K562 (cell line): Measurements from ENCODE around the gene RHOV. TPM values are rescaled to one million over a fixed set of nuclear protein-coding genes. Genes with fewer than 3 reads are reported as not detected.

Experiments used
- BMI1 ChIP-seq: fragments of 150-350 bp; IDR thresholded peaks from 2 replicates; pipeline ENCODE4 v1.6.1; 2014; ENCODE audit warnings: low read length
- GATAD2B ChIP-seq: fragments of 450-650 bp; IDR thresholded peaks from 2 replicates; pipeline ENCODE4 v1.6.1; 2017; ENCODE audit warnings: mild to moderate bottlenecking, borderline replicate concordance
- ILK ChIP-seq: fragments of 450-650 bp; IDR thresholded peaks from 2 replicates; pipeline ENCODE4 v1.6.1; 2016; ENCODE audit warnings: missing genetic modification characterization, low read depth, mild to moderate bottlenecking, missing compliant biosample characterization, moderate library complexity, borderline replicate concordance
- KDM5B ChIP-seq: fragments of 200-600 bp; sonication (generic); IDR thresholded peaks from 2 replicates; pipeline ENCODE4 v1.6.1; 2012; ENCODE audit warnings: low read depth, mild to moderate bottlenecking, moderate library complexity, low read length, control low read depth, inconsistent platforms; ENCODE audit not compliant: insufficient replicate concordance
- LEF1 ChIP-seq: fragments of 450-650 bp; IDR thresholded peaks from 2 replicates; pipeline ENCODE4 v1.6.1; 2016; ENCODE audit warnings: mild to moderate bottlenecking
- MAFF ChIP-seq: IDR thresholded peaks from 2 replicates; pipeline ENCODE4 v1.6.1; 2012; ENCODE audit warnings: low read length, improper control_type of control experiment
- PHB2 ChIP-seq: fragments of 450-650 bp; IDR thresholded peaks from 2 replicates; pipeline ENCODE4 v1.6.1; 2017; ENCODE audit warnings: low read depth
- RAD51 ChIP-seq: fragments of 450-650 bp; IDR thresholded peaks from 2 replicates; pipeline ENCODE4 v1.7.1; 2016; ENCODE audit warnings: low read depth, mild to moderate bottlenecking, borderline replicate concordance
- RBM17 ChIP-seq: fragments of 200-400 bp; formaldehyde crosslinking; IDR thresholded peaks from 2 replicates; pipeline ENCODE4 v1.6.1; 2017; ENCODE audit warnings: low read depth, mild to moderate bottlenecking, low read length, borderline replicate concordance
- SAFB ChIP-seq: fragments of 200-400 bp; formaldehyde crosslinking; IDR thresholded peaks from 2 replicates; pipeline ENCODE4 v1.6.1; 2017; ENCODE audit warnings: low read depth, low read length, borderline replicate concordance
- SIN3A ChIP-seq, 2 experiments: fragments of 150-350 bp in 1 of 2; IDR thresholded peaks; 2 replicates each; pipeline ENCODE4 v1.6.1; 2011 to 2016; ENCODE audit warnings: borderline replicate concordance in 2 of 2, low read depth in 2 of 2, low read length in 2 of 2, mild to moderate bottlenecking in 2 of 2, moderate library complexity in 2 of 2; ENCODE audit not compliant: control insufficient read depth in 1 of 2
- SLC30A9 ChIP-seq: fragments of 250-450 bp; sonication (Bioruptor Pico); IDR thresholded peaks from 2 replicates; pipeline ENCODE4 v1.8.0; 2022; ENCODE audit warnings: mild to moderate bottlenecking, moderate library complexity
- SMARCA4 ChIP-seq: fragments of 450-650 bp; IDR thresholded peaks from 2 replicates; pipeline ENCODE4 v1.6.1; 2016
- TEAD4 ChIP-seq, 2 experiments: sonication (generic) in 1 of 2; formaldehyde crosslinking in 1 of 2; IDR thresholded peaks; 2 replicates each; pipeline versions ENCODE4 v1.6.1 to v1.8.0; 2012 to 2022; ENCODE audit warnings: borderline replicate concordance in 1 of 2, inconsistent platforms in 1 of 2, low read length in 1 of 2, mild to moderate bottlenecking in 1 of 2, missing genetic modification reagents in 1 of 2
- XRCC4 ChIP-seq: IDR thresholded peaks from one replicate; pipeline ENCODE4 v1.6.1; 2011; ENCODE audit not compliant: insufficient read depth, insufficient read length; ENCODE audit errors: extremely low read depth
- polyA plus RNA-seq, 8 experiments: library from polyadenylated mRNA; depleted of rRNA in 4 of 8; stranded (reverse) in 5 of 8; unstranded in 3 of 8; fragments of >200 nt; fragmentation: Nextera tagmentation in 2 of 8; fragmentation: Illumina TruSeq in 1 of 8; extraction: Ambion mirVana in 2 of 8; extraction: Trizol in 1 of 8; gene quantifications; 2 replicates each; pipeline versions ENCODE4 v1.2.1 to v1.2.3, GENCODE V29; 2011 to 2014; ENCODE audit warnings: inconsistent platforms in 1 of 8, missing spikeins in 1 of 8
- total RNA-seq, 7 experiments: library from RNA; depleted of rRNA in 6 of 7; stranded (reverse); fragments of >200 nt in 6 of 7; fragmentation: Illumina TruSeq in 2 of 7; extraction: Trizol in 2 of 7; gene quantifications; 2 replicates each; pipeline versions ENCODE4 v1.2.1 to v1.2.3, GENCODE V29; 2011 to 2021; ENCODE audit warnings: low replicate concordance in 1 of 7
- TF ChIP-seq, protein P1 (sequence below): fragments of 450-650 bp; IDR thresholded peaks from 2 replicates; pipeline ENCODE4 v1.7.1; 2018; ENCODE audit warnings: mild to moderate bottlenecking, low read depth; ENCODE audit not compliant: partially characterized antibody
- TF ChIP-seq, protein P2 (sequence below): sonication (generic); formaldehyde crosslinking; IDR thresholded peaks from 2 replicates; pipeline ENCODE4 v1.8.0; 2023; ENCODE audit warnings: missing genetic modification reagents, mild to moderate bottlenecking, borderline replicate concordance
- TF ChIP-seq, protein P3 (sequence below): fragments of 250-450 bp; sonication (Bioruptor Pico); IDR thresholded peaks from 2 replicates; pipeline ENCODE4 v1.5.0; 2021

Gene RHOV
- total and polyA plus RNA-seq, 9 of the 15 experiments (the other 6 are each of a cell fraction or from before 2014, with no cell fraction given), result 0.08 to 2.0 (median 1.1) TPM

DNA sequence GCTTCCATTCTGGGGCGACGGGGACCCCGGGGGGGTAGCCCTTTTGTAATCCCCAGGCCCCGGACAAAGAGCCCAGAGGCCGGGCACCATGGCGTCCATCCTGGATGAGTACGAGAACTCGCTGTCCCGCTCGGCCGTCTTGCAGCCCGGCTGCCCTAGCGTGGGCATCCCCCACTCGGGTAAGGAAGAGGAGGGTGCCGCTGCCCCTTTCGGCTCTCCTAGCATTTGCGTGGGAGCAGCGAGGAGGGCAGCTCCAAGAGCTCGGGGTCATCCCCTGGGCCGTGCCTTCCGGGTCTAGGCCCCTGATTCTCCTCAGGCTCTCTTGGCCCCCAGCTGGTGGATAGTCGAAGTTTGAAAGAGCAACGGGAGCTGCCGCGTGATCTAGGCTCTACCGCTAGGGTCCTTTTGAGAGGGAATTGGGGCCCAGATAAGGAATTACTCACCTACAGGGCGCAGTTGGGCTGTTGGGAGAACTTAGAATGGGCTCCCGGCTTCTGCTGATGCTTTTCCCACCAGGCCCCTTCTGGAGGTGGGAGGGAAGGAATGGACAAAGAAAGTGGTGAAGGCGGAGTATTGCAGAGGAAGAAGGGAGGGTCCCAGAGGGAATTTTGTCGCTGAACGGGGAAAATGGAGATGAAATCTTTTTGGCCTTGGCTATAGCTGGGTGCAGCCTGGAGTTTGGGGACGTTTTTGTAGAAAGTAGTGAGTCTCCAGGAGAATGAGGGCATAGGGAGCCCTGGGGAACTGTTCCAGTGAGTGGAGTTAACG is 20.8 kb upstream of the RHOV start (continued):
- TF ChIP-seq XRCC4, result no peak
- peak; percentile 15 for TF ChIP-seq KDM5B
- no peak for TF ChIP-seq PHB2
- no peak for TF ChIP-seq MAFF
- TF ChIP-seq, protein P1, sequence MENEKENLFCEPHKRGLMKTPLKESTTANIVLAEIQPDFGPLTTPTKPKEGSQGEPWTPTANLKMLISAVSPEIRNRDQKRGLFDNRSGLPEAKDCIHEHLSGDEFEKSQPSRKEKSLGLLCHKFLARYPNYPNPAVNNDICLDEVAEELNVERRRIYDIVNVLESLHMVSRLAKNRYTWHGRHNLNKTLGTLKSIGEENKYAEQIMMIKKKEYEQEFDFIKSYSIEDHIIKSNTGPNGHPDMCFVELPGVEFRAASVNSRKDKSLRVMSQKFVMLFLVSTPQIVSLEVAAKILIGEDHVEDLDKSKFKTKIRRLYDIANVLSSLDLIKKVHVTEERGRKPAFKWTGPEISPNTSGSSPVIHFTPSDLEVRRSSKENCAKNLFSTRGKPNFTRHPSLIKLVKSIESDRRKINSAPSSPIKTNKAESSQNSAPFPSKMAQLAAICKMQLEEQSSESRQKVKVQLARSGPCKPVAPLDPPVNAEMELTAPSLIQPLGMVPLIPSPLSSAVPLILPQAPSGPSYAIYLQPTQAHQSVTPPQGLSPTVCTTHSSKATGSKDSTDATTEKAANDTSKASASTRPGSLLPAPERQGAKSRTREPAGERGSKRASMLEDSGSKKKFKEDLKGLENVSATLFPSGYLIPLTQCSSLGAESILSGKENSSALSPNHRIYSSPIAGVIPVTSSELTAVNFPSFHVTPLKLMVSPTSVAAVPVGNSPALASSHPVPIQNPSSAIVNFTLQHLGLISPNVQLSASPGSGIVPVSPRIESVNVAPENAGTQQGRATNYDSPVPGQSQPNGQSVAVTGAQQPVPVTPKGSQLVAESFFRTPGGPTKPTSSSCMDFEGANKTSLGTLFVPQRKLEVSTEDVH, result no peak
- peak; percentile 55 for TF ChIP-seq SMARCA4
- peak; percentile 35 to 71; a peak in 2 of 4 replicates for TF ChIP-seq SIN3A (IDR thresholded peaks at IDR 0.05; ENCODE audit: borderline replicate concordance in 2 of 2, control insufficient read depth in 1 of 2, low read depth in 2 of 2, low read length in 2 of 2)
- peak; percentile 12; the same call in 1 of the 2 replicates for TF ChIP-seq TEAD4 (IDR thresholded peaks at IDR 0.05; ENCODE audit: low read length)
- no peak for TF ChIP-seq TEAD4 (CRISPR knock-in tag; IDR thresholded peaks at IDR 0.05; ENCODE audit: borderline replicate concordance)
- TF ChIP-seq RBM17, result no peak
- TF ChIP-seq LEF1, result no peak
- TF ChIP-seq RAD51, result no peak; the same call in 1 of the 2 replicates
- TF ChIP-seq, protein P2, sequence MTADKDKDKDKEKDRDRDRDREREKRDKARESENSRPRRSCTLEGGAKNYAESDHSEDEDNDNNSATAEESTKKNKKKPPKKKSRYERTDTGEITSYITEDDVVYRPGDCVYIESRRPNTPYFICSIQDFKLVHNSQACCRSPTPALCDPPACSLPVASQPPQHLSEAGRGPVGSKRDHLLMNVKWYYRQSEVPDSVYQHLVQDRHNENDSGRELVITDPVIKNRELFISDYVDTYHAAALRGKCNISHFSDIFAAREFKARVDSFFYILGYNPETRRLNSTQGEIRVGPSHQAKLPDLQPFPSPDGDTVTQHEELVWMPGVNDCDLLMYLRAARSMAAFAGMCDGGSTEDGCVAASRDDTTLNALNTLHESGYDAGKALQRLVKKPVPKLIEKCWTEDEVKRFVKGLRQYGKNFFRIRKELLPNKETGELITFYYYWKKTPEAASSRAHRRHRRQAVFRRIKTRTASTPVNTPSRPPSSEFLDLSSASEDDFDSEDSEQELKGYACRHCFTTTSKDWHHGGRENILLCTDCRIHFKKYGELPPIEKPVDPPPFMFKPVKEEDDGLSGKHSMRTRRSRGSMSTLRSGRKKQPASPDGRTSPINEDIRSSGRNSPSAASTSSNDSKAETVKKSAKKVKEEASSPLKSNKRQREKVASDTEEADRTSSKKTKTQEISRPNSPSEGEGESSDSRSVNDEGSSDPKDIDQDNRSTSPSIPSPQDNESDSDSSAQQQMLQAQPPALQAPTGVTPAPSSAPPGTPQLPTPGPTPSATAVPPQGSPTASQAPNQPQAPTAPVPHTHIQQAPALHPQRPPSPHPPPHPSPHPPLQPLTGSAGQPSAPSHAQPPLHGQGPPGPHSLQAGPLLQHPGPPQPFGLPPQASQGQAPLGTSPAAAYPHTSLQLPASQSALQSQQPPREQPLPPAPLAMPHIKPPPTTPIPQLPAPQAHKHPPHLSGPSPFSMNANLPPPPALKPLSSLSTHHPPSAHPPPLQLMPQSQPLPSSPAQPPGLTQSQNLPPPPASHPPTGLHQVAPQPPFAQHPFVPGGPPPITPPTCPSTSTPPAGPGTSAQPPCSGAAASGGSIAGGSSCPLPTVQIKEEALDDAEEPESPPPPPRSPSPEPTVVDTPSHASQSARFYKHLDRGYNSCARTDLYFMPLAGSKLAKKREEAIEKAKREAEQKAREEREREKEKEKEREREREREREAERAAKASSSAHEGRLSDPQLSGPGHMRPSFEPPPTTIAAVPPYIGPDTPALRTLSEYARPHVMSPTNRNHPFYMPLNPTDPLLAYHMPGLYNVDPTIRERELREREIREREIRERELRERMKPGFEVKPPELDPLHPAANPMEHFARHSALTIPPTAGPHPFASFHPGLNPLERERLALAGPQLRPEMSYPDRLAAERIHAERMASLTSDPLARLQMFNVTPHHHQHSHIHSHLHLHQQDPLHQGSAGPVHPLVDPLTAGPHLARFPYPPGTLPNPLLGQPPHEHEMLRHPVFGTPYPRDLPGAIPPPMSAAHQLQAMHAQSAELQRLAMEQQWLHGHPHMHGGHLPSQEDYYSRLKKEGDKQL (CRISPR knock-in tag), result no peak
- TF ChIP-seq BMI1, result no peak
- no peak for TF ChIP-seq ILK (tag)
- TF ChIP-seq GATAD2B, result no peak
- no peak for TF ChIP-seq SLC30A9 (CRISPR knock-in tag)
- TF ChIP-seq, protein P3, sequence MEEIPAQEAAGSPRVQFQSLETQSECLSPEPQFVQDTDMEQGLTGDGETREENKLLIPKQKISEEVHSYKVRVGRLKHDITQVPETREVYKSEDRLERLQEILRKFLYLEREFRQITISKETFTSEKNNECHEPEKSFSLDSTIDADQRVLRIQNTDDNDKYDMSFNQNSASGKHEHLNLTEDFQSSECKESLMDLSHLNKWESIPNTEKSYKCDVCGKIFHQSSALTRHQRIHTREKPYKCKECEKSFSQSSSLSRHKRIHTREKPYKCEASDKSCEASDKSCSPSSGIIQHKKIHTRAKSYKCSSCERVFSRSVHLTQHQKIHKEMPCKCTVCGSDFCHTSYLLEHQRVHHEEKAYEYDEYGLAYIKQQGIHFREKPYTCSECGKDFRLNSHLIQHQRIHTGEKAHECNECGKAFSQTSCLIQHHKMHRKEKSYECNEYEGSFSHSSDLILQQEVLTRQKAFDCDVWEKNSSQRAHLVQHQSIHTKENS (CRISPR knock-in tag), result no peak
- TF ChIP-seq SAFB, result no peak
